ENCODE measurements around the gene HIF3A. TPM values are rescaled to one million over a fixed set of nuclear protein-coding genes. Genes with fewer than 3 reads are reported as not detected.

Gene HIF3A
- total RNA-seq, 2 donors from 2014 or later = not detected

DNA sequence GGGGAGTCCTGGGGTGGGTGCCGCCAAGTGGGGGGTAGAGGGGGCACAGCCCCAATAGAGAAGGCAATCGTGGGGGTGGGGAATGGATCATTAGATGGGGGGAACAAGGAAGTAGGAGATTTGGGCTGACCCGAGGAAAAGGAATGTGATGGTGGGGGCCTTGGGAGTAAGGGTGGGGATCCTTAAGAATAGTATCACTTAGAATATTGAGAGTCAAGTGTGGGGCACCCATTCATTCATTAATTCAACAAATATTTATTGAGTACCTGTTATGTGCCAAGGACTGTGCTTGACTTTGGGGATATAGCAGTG lies 50.7 kb downstream of the HIF3A start:
- ATAC-seq (replicated peaks in 1 of 2) (no peak), DNase-seq (no peak)
- Mint-ChIP-seq H3K36me3 (ENCODE audit: insufficient read depth in 2 of 2) (peaks cover 3 to 12% of the 10 kb centered on the region in 2 donors), H3K4me3 (peak overlapping the region; percentile 89 to 95), H3K9me3 (no peaks in the 10 kb centered on the region), H3K27me3 (ENCODE audit: low read depth) (no peaks in the 10 kb centered on the region), H3K27ac (peak overlapping the region; percentile 88), H3K4me1 (ENCODE audit: low read depth) (peaks cover 65% of the 10 kb centered on the region)

DNA sequence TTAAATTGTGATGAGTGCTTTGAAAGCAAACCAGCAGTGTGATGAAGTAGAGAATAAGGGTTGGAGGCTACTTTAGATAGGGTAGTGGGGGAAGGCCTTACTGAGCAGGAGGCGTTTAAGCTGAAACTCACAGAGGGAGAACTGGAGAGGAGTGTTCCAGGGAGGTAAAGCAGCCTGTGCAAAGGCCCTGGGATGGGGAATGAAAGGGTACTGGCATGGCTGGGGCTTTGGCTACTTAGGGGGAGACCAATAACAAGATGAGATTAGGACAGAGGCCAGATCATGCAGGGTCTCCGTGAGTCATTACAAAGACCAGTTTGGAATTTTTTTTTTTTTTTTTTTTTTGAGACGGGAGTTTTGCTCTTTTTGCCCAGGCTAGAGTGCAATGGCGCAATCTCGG lies 51.1 kb downstream of the HIF3A start:
- Mint-ChIP-seq H3K9me3 (no peaks in the 10 kb centered on the region), H3K4me3 (peak overlapping the region; percentile 89 to 95), H3K27me3 (ENCODE audit: low read depth) (no peaks in the 10 kb centered on the region), H3K4me1 (ENCODE audit: low read depth) (peaks cover 65% of the 10 kb centered on the region), H3K36me3 (ENCODE audit: insufficient read depth in 2 of 2) (peaks cover 3 to 12% of the 10 kb centered on the region in 2 donors), H3K27ac (peak overlapping the region; percentile 88)
- ATAC-seq (replicated peaks in 1 of 2) (no peak), DNase-seq (no peak)

DNA sequence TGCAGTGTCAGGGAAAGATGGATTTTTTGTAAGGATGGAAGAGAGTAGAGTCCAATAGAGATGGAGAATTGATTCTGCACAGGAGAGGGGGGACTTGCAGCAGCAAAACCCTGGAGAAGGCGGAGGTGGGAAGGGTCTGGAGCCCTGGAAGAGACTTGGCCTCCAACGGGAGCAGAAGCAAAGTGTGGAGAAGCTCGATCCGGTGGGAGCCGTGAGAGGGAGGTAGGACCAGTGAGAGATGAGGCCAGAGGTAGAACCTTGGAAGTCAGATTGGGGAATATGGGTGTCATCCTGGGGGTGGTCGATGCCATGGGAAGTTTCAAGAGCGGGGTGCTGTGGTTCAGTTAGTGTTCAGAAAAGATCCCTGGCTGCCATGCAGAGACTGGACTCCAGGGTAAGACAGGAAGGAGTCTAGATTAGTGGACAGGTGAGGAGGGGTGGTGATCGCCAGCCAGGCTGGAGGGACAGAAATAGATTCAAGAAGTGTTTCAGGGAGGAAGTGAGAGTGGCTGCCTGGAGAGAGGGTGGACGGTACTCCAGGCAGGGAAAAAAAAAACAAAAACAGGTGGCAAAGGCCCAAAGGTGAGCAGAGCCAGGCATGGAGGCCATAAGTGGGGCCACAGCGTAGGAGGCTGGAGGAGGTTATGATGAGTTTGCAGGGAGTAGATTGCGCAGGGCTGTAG lies 52.6 kb downstream of the HIF3A start:
- Mint-ChIP-seq H3K27ac (peak overlapping the region; percentile 79), H3K4me1 (ENCODE audit: low read depth) (peaks cover 70% of the 10 kb centered on the region)
- ATAC-seq (replicated peaks in 1 of 2) = no peak

DNA sequence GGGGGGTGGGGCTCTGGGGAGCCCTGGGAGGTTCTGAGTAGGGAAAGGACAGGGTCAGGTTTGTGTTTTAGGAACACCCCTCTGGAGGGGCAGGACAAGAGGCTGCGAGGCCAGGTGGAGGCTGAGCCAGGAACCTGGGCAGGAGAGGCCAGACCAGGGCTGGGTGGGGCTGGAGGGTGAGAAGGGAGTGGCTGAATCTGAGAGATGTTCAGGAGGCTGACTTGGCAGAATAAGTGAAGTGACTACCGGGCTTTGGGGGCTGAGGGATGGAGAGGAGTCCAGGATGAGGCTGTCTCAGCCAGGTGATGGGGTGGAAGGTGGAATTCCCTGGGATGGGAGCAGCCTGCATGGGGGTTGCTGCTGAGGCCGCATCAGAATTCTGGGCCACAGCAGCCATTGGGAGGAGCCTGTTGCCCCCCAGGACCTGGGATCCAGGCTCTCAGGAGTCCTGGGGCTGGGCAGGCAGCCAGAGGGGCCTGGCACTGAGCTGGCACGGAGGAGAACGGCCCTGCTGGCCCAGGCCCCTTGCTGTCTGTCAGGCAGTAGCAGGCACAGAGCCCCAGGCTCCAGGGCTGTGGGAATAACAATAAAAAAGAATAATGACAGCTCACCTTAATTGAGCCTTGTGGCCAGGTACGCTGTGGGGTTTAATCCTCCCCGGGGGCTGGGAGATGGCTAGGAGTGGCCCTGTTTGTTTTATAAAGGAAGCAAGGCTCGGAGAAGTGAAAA lies 53.4 kb downstream of the HIF3A start:
- H3K4me3 Mint-ChIP-seq = peak overlapping the region; percentile 71 to 95
- H3K9me3 Mint-ChIP-seq = no peaks in the 10 kb centered on the region
- peak overlapping the region; percentile 79 for H3K27ac Mint-ChIP-seq
- peak in 1 of 2 donors; percentile 33 for DNase-seq
- no peaks in the 10 kb centered on the region for H3K27me3 Mint-ChIP-seq (ENCODE audit: low read depth)
- no peak for ATAC-seq (replicated peaks in 1 of 2)
- peaks cover 75% of the 10 kb centered on the region for H3K4me1 Mint-ChIP-seq (ENCODE audit: low read depth)
- H3K36me3 Mint-ChIP-seq (ENCODE audit: insufficient read depth in 2 of 2) = peaks cover 3 to 18% of the 10 kb centered on the region in 2 donors

More for the DNA sequence above, 52.6 kb downstream of the HIF3A start:
- DNase-seq = no peak
- Mint-ChIP-seq H3K9me3 (no peaks in the 10 kb centered on the region), H3K36me3 (ENCODE audit: insufficient read depth in 2 of 2) (peaks cover 3 to 15% of the 10 kb centered on the region in 2 donors), H3K27me3 (ENCODE audit: low read depth) (no peaks in the 10 kb centered on the region), H3K4me3 (peak overlapping the region; percentile 71 to 95)

DNA sequence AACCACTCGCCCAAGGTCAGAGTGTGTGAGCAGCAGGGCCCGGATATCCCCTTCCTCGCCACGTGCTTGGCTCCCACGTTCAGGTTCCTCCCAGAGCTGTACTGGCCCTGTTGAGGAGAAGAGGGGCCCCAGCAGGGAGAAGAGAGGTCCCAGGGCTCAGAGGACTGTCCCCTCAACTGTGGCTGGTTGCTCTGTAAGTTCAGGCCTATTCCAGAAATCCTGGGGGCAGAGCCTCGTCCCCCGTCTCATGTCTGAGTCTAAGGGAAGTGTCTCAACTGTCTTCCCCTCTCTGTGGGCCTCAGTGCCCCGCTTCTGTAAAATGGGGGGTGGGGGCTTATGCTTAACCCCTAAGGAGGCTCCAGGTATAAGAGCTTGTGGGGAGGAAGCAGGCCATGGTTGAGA lies 53.9 kb downstream of the HIF3A start:
- peaks cover 3 to 19% of the 10 kb centered on the region in 2 donors for H3K36me3 Mint-ChIP-seq (ENCODE audit: insufficient read depth in 2 of 2)
- peak in 1 of 2 donors; percentile 23 for ATAC-seq (replicated peaks in 1 of 2)
- H3K27me3 Mint-ChIP-seq (ENCODE audit: low read depth) = no peaks in the 10 kb centered on the region
- H3K9me3 Mint-ChIP-seq = no peaks in the 10 kb centered on the region
- peak overlapping the region; percentile 71 to 95 for H3K4me3 Mint-ChIP-seq
- DNase-seq = peak; percentile 32 to 46
- peak overlapping the region; percentile 77 for H3K27ac Mint-ChIP-seq
- H3K4me1 Mint-ChIP-seq (ENCODE audit: low read depth) = peaks cover 75% of the 10 kb centered on the region

DNA sequence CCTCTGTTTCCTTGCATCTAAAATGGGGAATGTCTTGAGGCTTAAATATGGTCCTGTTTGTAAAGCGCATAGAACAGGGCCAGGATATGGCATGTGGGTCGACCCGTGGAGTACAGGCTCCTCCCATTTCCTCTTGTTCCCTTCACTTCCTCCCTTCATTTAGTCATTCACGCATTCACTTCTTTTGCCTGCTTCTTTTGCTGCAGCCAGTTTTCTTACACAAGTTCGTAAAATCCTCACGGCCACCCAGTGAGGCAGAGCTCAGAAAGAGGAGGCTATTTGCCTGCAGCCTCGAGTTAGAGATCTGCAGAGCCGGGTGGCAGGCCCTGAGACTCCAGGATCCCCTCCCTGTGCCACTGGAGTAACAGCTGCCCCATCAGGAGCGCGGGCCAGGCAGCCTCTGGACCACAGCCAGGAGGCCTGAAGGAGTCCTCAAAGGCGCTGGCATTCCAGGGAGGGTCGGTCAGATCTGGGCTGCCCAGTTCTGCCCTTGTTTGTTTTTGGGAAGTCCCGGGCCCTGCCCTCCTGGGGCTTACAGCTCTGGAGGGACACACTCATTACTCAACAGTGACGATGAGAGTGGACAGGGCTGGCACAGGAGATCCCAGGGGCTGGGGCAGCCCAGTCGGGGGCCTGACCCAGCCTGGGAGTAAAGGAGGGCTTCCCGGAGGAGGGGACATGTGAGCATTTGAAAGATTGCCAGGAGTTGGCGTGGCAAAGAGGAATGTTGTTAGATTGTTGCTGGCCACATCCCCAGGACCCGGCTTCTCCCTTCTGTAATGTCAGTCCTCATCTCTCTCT lies 54.6 kb downstream of the HIF3A start:
- Mint-ChIP-seq H3K9me3 (no peaks in the 10 kb centered on the region), H3K27me3 (ENCODE audit: low read depth) (no peaks in the 10 kb centered on the region), H3K4me1 (ENCODE audit: low read depth) (peaks cover 76% of the 10 kb centered on the region), H3K27ac (peak overlapping the region; percentile 98), H3K4me3 (peak overlapping the region; percentile 71 to 95), H3K36me3 (ENCODE audit: insufficient read depth in 2 of 2) (peaks cover 3 to 19% of the 10 kb centered on the region in 2 donors)
- DNase-seq (peak; percentile 27 to 33), ATAC-seq (replicated peaks in 1 of 2) (peak in 1 of 2 donors; percentile 27)

DNA sequence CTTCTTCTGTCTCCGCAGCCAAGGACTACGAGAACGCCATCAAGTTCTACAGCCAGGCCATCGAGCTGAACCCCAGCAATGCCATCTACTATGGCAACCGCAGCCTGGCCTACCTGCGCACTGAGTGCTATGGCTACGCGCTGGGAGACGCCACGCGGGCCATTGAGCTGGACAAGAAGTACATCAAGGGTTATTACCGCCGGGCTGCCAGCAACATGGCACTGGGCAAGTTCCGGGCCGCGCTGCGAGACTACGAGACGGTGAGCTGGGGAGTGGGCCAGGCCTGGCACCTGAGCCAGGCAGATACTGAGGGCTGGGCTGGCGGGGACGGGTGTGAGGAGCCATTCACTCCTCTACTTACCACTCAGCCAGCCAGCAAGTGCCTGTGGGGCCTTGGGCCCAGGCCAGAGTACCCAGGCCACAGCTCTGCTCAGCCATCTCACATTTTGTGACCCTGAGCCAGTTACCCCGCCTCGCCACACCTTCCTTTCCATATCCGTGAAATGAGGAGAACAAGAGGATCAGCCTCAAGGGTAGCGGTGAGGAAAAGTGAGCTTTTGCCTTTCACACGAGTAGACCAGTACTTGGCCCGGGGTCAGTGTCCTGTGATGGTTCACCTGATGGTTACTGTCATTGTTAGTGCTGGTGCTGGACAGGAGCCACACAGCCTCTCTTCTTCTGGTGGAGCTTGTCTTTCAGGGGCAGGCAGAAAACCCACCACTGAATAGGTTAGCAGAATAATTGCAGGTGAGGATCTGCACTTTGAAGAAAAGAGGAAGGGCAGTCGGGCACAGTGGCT lies 57.1 kb downstream of the HIF3A start:
- no peak overlapping the region for H3K4me3 Mint-ChIP-seq
- H3K36me3 Mint-ChIP-seq (ENCODE audit: insufficient read depth in 2 of 2) = peaks cover 0 to 15% of the 10 kb centered on the region in 2 donors
- H3K4me1 Mint-ChIP-seq (ENCODE audit: low read depth) = peaks cover 57% of the 10 kb centered on the region
- no peak overlapping the region for H3K27ac Mint-ChIP-seq
- ATAC-seq (replicated peaks in 1 of 2) (no peak), DNase-seq (no peak)
- H3K9me3 Mint-ChIP-seq = no peaks in the 10 kb centered on the region
- no peaks in the 10 kb centered on the region for H3K27me3 Mint-ChIP-seq (ENCODE audit: low read depth)

DNA sequence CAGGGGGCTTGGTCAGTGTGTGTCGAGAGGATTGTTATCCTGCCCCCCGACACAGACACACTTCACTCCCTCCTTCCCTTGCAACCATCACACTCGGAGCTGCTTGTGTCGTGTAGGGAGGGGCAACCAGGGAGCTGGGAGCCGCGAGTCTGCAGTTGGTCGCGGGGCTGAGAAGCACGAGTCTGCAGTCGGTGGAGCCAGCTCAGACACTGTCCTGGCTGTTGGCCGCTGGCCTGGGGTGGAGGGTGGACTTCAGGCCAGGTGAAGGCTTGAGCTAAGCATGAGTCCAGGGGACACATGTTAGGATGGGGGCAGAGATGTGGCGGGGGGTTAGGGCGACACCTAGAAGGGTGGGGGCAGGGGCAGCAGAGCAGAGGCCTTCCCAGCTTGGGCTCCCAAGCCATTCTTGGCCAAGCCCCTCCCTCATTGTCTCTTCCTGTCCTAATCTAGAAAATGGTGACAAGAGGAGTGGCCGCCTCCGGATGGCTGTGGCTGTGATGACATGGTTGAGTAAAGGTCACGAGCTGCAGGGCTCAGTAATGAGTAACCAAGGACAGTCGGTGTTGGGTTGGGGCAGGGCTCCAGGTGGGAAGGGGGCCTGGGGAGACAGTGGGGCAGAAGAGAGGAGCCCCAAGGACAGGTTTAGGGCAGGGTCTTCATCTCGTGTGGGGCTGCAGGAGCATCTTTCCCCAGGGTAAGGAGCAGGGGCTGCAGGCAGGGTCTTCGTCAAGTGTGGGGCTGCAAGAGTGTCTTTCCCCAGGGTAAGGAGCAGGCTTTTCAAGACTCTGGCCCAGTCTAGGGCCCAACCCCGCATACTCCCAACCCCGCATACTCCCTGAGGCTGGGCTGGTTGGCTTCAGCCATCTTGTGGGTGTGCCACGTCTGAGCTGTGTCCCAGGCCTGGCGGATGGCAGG lies 58.6 kb downstream of the HIF3A start:
- Mint-ChIP-seq H3K4me3 (no peak overlapping the region), H3K36me3 (ENCODE audit: insufficient read depth in 2 of 2) (peaks cover 0 to 10% of the 10 kb centered on the region in 2 donors), H3K4me1 (ENCODE audit: low read depth) (peaks cover 43% of the 10 kb centered on the region), H3K9me3 (no peaks in the 10 kb centered on the region), H3K27me3 (ENCODE audit: low read depth) (no peaks in the 10 kb centered on the region), H3K27ac (peak overlapping the region; percentile 61)
- ATAC-seq (replicated peaks in 1 of 2) (peak; percentile 63 to 64), DNase-seq (peak; percentile 27 to 41)

DNA sequence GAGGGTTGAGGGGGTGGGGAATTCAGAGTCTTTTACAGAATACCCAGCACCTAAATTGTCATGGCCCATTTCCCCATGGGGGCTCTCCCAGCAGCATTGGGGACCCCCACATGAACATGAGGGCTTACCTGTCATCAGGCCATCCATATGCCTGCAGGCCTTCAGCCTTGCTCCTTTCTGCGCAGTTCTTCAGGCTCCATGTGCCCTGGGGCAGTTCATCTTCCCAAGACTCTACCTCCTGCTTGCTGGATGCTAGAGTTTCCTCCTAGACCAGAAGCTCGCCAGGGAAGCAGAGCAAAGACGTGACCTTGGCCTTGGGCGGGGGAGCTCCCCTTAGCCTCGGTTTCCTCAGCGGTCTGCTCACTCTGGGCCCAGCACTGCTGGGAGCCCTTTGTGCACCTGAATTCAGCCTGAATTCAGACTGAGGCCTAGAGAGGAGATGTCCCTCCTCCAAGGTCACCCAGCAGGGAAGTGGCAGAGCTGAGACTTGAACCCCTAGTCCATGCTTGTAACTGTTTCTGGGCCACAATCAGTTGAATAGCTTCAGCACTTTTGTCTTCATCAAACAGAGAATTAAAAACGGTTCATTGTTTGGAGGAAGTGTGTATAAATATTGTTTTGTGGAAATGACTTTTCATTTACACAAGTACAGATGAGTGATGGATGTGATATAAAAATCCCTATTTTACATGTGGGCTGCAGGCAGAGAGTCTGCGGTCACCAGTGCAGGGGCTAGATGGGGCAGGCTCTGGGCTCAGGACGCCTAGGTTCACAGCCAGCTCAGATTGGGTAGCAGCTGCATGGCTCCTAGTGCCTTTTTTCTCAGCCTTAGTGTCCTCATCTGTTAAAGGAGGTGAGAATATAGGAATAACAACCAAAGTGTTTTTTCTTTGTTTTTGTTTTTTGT lies 59.6 kb downstream of the HIF3A start:
- Mint-ChIP-seq H3K36me3 (ENCODE audit: insufficient read depth in 2 of 2) (peaks cover 0 to 10% of the 10 kb centered on the region in 2 donors), H3K4me3 (no peak overlapping the region), H3K9me3 (no peaks in the 10 kb centered on the region), H3K4me1 (ENCODE audit: low read depth) (peaks cover 42% of the 10 kb centered on the region), H3K27me3 (ENCODE audit: low read depth) (no peaks in the 10 kb centered on the region), H3K27ac (no peak overlapping the region)
- DNase-seq = no peak
- no peak for ATAC-seq (replicated peaks in 1 of 2)

DNA sequence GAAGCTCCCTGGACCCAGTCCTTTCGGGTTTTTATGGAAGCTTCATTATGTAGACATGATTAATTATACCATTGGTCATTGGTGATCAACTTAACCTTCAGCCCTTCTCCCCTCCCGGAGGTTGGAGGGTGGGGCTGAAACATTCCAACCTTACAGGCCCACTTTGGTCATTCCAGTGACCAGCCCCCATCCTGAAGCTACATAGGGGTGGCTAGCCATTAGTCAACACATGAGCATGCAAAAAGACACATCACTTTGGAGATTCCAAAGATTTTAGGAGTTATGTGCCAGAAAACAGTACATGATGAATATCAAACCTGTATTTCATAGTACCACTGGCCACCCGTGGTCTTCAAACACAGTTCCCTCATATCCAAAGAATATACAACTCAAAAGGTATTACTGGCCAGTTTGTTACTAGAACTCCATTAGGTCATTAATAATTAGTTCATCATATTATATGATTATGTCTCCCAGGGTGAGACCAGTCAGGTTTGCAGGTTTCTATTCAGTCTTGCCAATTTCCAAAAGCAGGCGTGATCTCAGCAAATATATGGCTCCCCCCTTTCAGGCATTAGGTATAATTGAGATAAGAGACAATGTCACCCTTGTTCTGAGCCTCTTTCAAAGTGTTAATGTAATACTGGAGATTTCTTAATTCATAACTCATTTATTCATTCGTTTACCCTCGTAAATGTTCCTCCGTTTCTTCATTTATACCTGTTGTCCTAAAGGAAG lies 61.2 kb downstream of the HIF3A start:
- no peak overlapping the region for H3K27ac Mint-ChIP-seq
- H3K27me3 Mint-ChIP-seq (ENCODE audit: low read depth) = no peaks in the 10 kb centered on the region
- DNase-seq (no peak), ATAC-seq (replicated peaks in 1 of 2) (no peak)
- peaks cover 2 to 13% of the 10 kb centered on the region in 2 donors for H3K36me3 Mint-ChIP-seq (ENCODE audit: insufficient read depth in 2 of 2)
- peaks cover 37% of the 10 kb centered on the region for H3K4me1 Mint-ChIP-seq (ENCODE audit: low read depth)
- H3K4me3 Mint-ChIP-seq = no peak overlapping the region
- H3K9me3 Mint-ChIP-seq = no peaks in the 10 kb centered on the region

All from activated T-cell treated with anti-CD3 and anti-CD28 coated beads, Interleukin-2, amount 50 U/mL, for 72 hours (primary cell).